HG02943 (cell line): ENCODE measurements around the gene ABCF3.
A peak's percentile ranks its signal among the peaks of the same experiment; 100 is the strongest.

ENCODE experiments used
- ATAC-seq: cut with Tn5 transposase; IDR thresholded peaks from one replicate; pipeline ENCODE4 v1.9.1; 2021; ENCODE audit warnings: mild to moderate bottlenecking, low read depth, moderate library complexity; ENCODE audit not compliant: unreplicated experiment

ABCF3 gene

DNA sequence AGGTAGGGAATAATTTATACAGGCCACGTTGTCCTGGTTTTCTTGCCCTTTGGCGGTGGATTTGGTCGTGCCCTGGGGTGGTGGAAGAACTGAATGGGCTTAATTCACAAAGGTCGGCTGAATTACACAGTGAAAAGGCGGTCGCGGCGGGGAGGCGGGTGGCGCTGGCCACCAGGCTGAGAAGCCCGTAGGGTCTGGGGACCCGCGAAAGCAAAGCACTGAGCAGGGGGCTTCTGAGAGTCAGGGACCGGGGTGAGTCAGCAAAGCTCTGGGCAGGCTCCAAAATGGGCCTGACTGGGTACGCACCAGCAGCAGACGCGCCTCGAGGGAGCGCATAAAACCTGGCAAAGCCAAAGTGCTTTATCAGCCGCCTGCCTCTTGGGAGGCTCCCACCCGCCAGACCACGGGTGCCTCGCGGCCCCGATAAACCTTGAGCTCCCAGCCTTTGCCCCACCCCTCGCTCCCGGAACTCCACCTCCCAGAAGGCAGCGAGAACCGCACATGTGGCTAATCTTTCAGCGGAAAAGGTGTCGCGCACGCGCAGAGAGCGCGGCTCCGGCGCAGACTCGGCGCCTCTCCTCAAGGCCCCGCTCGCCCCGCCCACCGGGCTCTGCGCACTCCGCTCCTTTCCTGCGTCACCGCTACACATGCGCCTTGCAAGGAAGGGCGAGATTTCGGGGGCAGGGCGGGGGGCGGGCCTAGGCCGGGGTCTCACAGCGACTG, 377 bp upstream of the ABCF3 start:
- peak; percentile 84 for ATAC-seq

DNA sequence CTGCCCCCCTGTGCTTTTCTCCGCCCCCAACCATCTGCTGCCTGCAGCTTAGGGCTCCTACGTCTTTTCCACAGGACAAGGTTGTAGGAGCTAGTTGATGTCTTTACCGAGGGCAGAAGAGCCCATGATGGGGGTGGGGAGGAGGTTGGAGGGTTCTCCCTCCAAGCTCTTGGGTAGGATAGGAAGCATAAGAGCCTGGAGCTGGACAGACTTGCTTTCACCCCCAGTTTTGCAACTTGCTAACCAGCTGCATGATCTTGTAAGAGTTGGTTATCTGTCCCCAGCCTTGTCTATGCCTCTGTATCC, 856 bp downstream of the ABCF3 start:
- no peak for ATAC-seq

GRCh38 chr3:184188080-184188479, 2.1 kb downstream of the ABCF3 start:
- ATAC-seq, result no peak

DNA sequence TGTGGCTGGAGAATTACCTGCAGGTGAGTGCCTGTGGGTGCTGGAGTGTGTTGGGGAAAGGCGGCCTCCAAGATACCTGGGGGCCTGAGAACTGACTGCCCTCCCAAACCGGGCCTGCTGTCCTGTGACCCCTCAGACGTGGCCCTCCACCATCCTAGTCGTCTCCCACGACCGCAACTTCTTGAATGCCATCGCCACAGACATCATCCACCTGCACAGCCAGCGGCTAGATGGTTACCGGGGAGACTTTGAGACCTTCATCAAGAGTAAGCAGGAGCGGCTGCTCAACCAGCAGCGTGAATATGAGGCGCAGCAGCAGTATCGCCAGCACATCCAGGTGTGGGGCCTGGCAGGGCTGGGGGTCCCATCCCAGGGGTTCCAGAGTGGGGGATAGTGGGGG, 3.4 kb downstream of the ABCF3 start:
- no peak for ATAC-seq

DNA sequence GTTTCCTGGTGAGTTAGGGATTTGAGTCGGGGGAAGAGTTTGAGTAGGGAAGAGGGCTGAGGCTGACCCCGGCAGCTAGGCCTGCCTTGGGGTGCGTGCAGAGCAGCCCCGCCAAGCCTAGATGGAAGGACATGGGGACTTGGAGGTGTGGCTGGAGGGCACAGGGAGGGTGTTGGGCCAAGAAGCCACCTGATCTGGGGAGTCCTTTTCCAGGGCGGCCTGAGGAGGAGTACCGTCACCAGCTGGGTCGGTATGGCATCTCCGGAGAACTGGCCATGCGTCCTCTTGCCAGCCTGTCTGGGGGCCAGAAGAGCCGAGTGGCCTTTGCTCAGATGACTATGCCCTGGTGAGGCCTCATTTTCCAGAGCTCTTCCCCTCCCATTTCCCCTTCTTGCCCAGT, 6.9 kb downstream of the ABCF3 start:
- no peak for ATAC-seq

DNA sequence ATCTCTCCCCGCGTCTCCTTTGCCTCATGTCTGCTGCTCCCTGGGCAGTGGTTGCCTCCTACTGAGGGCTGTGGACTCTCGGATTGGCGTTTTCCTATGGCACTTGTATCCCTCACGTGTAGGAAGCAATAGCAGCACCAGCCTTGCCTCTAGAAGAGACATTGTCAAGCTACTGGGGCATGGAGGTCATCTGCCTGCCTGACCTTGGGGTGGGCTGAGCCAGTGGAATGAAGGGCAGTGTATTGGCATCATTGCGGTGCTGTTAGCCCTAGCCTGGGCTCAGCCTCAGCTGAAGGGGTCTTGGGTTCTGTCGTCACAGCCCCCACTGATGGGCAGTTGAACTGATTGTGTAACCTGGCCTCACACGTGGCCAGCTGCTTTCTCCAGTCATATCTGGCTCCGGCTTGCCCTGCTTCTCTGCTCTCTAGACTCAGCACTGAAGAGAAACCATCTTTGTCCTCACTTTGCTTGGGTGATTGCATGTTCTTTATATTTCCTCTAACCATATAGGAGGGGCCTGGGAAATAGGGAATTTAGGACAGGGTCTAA, 8.1 kb downstream of the ABCF3 start:
- ATAC-seq, result no peak

DNA sequence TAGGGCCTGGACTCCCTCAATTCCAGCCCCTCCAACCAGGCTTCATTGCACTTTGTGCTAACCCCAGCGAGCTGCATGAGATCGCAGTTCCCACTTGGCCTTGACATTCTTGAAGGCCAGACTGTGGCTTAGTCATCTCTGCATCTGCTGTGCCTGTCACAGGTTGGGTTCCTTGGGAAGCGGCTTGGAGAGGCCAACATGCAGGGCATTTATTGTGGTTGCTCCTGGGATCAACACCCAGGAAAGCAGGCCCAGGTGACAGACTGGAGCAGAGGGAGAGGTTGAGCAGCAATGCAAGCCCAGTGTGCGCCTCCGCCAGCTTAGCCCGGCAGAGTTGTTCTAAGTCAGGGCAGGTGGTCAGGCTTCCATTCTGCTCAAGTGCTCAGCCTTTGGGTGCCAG, 10.5 kb downstream of the ABCF3 start:
- ATAC-seq, result no peak

DNA sequence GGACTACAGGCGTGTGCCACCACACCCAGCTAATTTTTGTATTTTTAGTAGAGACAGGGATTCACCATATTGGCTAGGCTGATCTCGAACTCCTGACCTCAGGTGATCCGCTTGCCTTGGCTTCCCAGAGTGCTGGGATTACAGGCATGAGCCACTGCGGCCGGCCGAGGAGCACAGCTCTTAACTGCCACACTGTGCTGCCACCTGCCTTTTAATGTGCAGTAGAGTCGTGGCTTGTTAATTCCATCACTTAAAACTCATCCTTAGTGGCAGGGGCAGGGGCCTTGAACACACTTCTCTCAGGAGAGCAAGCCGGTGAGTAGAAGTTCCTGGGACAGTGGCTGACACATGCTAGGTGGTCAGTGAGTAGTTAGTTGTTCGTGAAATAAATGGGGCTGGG, 12.5 kb downstream of the ABCF3 start:
- no peak for ATAC-seq

- ATAC-seq, result no peak
Observed at GRCh38 chr3:184200825-184201224, 14.8 kb downstream of the ABCF3 start.

GRCh38 chr3:184203526-184203925, 17.5 kb downstream of the ABCF3 start:
- no peak for ATAC-seq

DNA sequence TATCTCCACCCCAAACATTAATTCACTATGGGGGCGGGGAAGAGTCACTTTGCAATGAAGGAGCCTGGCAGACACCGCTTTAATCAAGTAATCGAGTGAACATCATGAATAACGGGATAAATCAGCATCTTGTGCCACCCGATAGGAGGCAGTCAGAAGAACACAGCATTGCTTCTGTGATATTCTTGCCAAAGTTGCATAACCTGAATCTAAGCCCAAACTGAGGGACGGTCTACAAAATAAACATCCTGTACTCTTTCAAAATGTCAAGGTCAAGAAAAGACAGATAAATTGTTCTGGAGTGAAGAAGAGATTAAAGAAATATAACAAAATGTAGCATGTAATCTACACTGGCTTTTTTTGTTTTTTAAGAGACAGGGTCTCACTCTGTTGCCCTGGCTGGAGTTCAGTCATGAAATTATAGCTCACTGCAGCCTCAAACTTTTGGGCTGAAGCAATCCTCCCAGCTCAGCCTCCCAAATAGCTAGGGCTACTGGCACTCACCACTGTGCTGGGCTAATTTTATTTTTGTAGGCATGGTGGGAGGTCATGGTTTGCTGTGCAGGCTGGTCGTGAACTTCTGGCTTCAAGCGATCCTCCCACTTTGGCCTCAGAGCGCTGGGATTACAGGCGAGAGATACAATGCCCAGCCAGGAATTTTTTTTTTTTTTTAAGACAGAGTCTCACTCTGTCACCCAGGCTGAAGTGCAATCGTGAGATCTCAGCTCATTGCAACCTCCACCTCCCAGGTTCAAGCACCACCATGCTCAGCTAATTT, 23.3 kb downstream of the ABCF3 start:
- no peak for ATAC-seq

- no peak for ATAC-seq
Observed at GRCh38 chr3:184211297-184211696, 25.3 kb downstream of the ABCF3 start.

DNA sequence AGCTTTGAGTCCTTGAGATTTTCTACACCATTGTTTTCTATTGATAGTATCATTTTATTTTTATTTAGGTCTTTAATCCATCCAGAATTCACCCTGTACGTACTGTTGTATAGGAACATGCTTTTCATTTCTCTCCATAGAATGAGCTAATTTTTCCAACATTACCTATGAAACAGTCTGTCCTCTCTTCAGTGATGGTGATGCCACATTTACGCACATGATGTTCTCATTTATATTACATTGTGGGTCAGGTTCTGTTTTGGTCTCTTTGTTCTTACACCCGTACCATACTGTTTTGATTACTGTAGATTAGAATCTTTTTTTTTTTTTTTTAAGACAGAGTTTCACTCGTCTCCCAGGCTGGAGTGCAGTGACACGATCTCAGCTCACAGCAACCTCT, 25.7 kb downstream of the ABCF3 start:
- no peak for ATAC-seq

- no peak for ATAC-seq
Observed at GRCh38 chr3:184218814-184219213, 32.8 kb downstream of the ABCF3 start.

DNA sequence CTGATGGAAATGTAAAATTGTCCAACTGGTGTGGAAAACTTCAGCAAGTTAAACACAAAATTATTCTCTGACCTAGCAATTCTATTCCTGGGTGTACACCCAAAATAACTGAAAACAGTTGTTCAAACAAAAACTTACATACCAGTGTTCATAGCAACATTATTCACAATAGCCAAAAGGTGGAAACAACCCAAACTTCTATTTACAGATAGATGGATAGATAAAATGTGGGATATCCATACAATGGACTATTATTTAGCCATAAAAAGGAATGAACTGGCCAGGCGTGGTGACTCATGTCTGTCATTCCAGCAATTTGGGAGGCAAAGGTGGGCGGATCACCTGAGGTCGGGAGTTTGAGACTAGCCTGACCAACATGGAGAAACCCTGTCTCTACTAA, 36.5 kb downstream of the ABCF3 start:
- no peak for ATAC-seq

DNA sequence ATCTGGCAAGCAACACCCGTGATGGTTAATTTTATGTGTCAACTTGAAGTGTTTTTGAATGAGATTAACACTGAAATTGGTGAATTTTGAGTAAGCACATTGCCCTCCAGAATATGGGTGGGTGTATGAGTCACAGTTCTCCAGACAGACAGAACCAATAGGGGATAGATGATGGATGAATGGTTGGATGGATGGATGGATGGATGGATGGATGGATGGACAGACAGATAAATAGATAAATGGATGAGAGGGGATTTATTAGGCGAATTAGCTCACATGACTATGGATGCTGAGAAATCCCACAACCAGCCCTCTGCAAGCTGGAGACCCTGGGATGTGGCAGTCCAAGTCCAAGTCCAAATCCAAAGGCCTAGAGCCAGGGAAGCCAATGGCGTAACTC, 37.9 kb downstream of the ABCF3 start:
- no peak for ATAC-seq

GRCh38 chr3:184227481-184227935, 41.5 kb downstream of the ABCF3 start:
- no peak for ATAC-seq

DNA sequence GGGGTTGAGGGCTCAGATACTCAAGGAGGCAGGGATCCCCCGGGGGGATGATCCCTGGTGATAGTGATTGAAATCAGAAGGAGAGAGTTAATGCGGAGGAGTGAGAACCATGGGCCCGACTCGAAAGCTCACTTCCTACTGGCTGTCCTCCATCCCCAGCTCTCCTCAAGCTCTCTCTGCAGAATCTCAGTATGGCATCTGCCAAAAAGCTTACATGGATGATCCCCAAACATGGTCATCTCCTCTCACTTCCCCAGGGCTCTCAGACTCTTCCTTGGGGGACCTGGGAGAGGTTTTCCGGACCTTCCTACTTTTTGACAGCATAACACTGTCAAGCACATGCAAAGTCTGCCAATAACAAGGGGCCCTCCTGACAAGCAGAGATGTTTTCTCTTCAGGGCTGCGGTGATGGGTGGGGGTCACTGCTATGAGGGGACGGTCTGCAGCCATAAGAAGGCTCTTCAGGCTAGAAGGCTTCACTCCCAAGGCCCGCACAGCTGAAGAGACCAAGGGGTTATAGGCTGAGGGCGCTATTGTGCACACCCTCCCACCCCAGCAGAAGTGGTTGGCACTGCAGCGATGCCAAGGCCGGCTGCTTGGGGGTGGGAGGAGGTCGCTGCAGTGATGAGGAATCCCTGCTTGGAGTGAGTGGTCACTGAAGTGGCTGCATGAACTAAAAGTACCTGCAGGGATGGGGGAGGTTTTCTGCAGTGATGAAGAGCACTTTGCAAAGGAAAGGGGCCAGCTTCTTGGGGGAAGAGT, 42.6 kb downstream of the ABCF3 start:
- no peak for ATAC-seq

GRCh38 chr3:184229394-184230080, 43.5 kb downstream of the ABCF3 start, which contains the start of gene VWA5B2:
VWA5B2 (plus strand) TSS chr3:184229585; CDS start chr3:184230529, 944 bp downstream.
- peak; percentile 61 for ATAC-seq

DNA sequence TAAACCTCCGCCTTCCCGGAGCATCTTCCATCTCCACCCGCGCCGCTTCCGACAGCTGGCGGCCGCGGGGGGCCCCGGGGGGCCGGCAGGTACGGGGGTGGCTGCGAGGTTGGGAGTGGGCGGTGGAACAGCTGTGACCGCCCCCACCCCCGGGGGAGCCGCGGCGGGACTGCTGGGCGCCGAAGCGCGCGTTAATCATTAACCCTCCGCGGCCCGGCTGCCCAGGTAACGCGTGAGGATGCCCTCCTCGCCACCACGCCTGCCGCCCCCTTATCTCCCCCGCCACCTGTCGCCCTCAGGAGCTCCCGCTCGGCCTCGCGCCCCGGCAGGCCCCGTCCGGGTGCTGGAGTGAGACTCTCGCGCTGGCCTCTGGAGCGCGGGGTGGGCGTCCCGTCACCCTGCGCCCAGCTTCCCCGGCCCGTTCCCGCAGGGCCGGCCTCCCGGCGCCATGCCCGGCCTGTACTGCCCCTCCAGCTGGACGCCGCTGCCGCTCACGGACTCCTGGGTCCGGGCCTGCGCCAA, 44.1 kb downstream of the ABCF3 start:
- ATAC-seq, result no peak
